B cell (primary cell): Measurements from ENCODE around the gene SC5D. TPM values are rescaled to one million over a fixed set of nuclear protein-coding genes. Genes with fewer than 3 reads are reported as not detected.

ENCODE experiments used
- ATAC-seq: fragments of 200-7000 bp; cut with Tn5 transposase; one replicate; pipeline ENCODE4 v1.10.0; 2021; ENCODE audit warnings: low read depth, mild to moderate bottlenecking, moderate number of reproducible peaks, moderate library complexity
- CTCF ChIA-PET: fragments of 350-600 bp; sonication (Branson Sonifier 250); formaldehyde crosslinking; loops from one replicate; lab custom pipeline; 2021; ENCODE audit warnings: antibody characterized with exemption, inconsistent platforms; lab: Charles Lee
- POLR2A ChIA-PET: fragments of 350-600 bp; sonication (Branson Sonifier 250); formaldehyde crosslinking; loops from one replicate; lab custom pipeline; 2021; ENCODE audit warnings: antibody characterized with exemption; lab: Charles Lee
- DNase-seq: peaks from one replicate; pipeline ENCODE4 v3.0.0; 2013
- H2AFZ ChIP-seq: 2 replicates; pipeline ENCODE4 v1.6.1; 2012; ENCODE audit warnings: mild to moderate bottlenecking, low read depth, low read length; ENCODE audit not compliant: insufficient read depth, poor library complexity, severe bottlenecking
- H3K27ac ChIP-seq, 2 donors: 1 replicate in 1 of 2; 2 replicates in 1 of 2; pipeline ENCODE4 v1.5.1; 2012 to 2013; ENCODE audit warnings: low read length in 2 of 2, mild to moderate bottlenecking in 2 of 2, moderate library complexity in 1 of 2
- H3K27me3 ChIP-seq, 4 experiments: fragments of 200-600 bp in 1 of 4; sonication (generic) in 1 of 4; replicated peaks in 1 of 4; 1 replicate in 2 of 4; 2 replicates in 2 of 4; pipeline versions ENCODE4 v1.6.1 to v1.7.0; 2013 to 2016; ENCODE audit warnings: low read length in 3 of 4, mild to moderate bottlenecking in 2 of 4, mixed read lengths in 1 of 4, moderate library complexity in 1 of 4; ENCODE audit not compliant: insufficient read depth in 4 of 4, control insufficient read depth in 3 of 4; ENCODE audit errors: control extremely low read depth in 1 of 4
- H3K36me3 ChIP-seq, 2 experiments: replicated peaks in 1 of 2; 1 replicate in 1 of 2; 2 replicates in 1 of 2; pipeline versions ENCODE4 v1.6.1 to v1.7.1; 2013; ENCODE audit warnings: low read length in 1 of 2; ENCODE audit not compliant: insufficient read depth in 2 of 2, control insufficient read depth in 1 of 2; ENCODE audit errors: control extremely low read depth in 1 of 2, extremely low read depth in 1 of 2
- H3K4me1 ChIP-seq, 2 donors: fragments of 200-600 bp in 1 of 2; sonication (generic) in 1 of 2; 1 replicate in 1 of 2; 2 replicates in 1 of 2; pipeline versions ENCODE4 v1.5.1 to v1.6.1; 2013 to 2017; ENCODE audit warnings: low read length in 2 of 2; ENCODE audit not compliant: control insufficient read depth in 2 of 2, insufficient read depth in 2 of 2
- H3K4me2 ChIP-seq: replicated peaks from 2 replicates; pipeline ENCODE3; 2012; ENCODE audit warnings: mild to moderate bottlenecking, low read depth, low read length; ENCODE audit not compliant: poor library complexity, severe bottlenecking
- H3K4me3 ChIP-seq, 5 experiments: fragments of 200-600 bp in 1 of 5; sonication (generic) in 1 of 5; 1 replicate in 3 of 5; 2 replicates in 2 of 5; pipeline versions ENCODE4 v1.5.1 to v1.7.0; 2011 to 2016; ENCODE audit warnings: low read length in 4 of 5, mild to moderate bottlenecking in 4 of 5, low read depth in 2 of 5, control low read depth in 1 of 5, moderate library complexity in 1 of 5; ENCODE audit not compliant: insufficient read depth in 1 of 5; ENCODE audit errors: control extremely low read depth in 1 of 5, extremely low read depth in 1 of 5
- H3K79me2 ChIP-seq: fragments of 200-600 bp; sonication (generic); one replicate; pipeline ENCODE4 v1.6.0; 2016; ENCODE audit warnings: low read length; ENCODE audit not compliant: control insufficient read depth, insufficient read depth
- H3K9ac ChIP-seq: fragments of 200-600 bp; sonication (generic); 2 replicates; pipeline ENCODE4 v1.6.1; 2017; ENCODE audit warnings: mild to moderate bottlenecking, low read length, moderate library complexity
- H3K9me3 ChIP-seq, 3 donors: one replicate each; pipeline versions ENCODE4 v1.6.1 to v1.7.1; 2013; ENCODE audit warnings: low read length in 2 of 3; ENCODE audit not compliant: control insufficient read depth in 2 of 3, insufficient read depth in 1 of 3; ENCODE audit errors: control extremely low read depth in 1 of 3
- H4K20me1 ChIP-seq: 2 replicates; pipeline ENCODE4 v1.6.0; 2012; ENCODE audit warnings: mild to moderate bottlenecking, low read length; ENCODE audit not compliant: insufficient read depth, control insufficient read depth, poor library complexity, severe bottlenecking
- H3K27ac Mint-ChIP-seq: one replicate; pipeline ENCODE4 v1.8.0; 2021; ENCODE audit warnings: mixed read lengths
- H3K27me3 Mint-ChIP-seq: one replicate; pipeline ENCODE4 v1.8.0; 2021; ENCODE audit warnings: mixed read lengths
- H3K4me1 Mint-ChIP-seq: one replicate; pipeline ENCODE4 v1.8.0; 2021; ENCODE audit warnings: mixed read lengths
- H3K4me3 Mint-ChIP-seq: one replicate; pipeline ENCODE4 v1.8.0; 2021; ENCODE audit warnings: mixed read lengths
- H3K9me3 Mint-ChIP-seq: one replicate; pipeline ENCODE4 v1.8.0; 2022; ENCODE audit warnings: mixed read lengths; ENCODE audit not compliant: insufficient read depth
- CTCF ChIP-seq: fragments of 200-600 bp; IDR thresholded peaks from one replicate; pipeline ENCODE4 v1.8.0; 2022; ENCODE audit warnings: antibody characterized with exemption, mild to moderate bottlenecking
- EZH2 ChIP-seq: IDR thresholded peaks from 2 replicates; pipeline ENCODE4 v1.6.1; 2012; ENCODE audit warnings: borderline replicate concordance, low read depth, mild to moderate bottlenecking, moderate library complexity, low read length; ENCODE audit not compliant: insufficient read depth, poor library complexity, severe bottlenecking
- WGBS: methylation state at CpG from one replicate; pipeline ENCODE4 v1.1.5; 2013; ENCODE audit warnings: missing lambda C conversion rate; ENCODE audit not compliant: insufficient coverage; 5-methylcytosine and 5-hydroxymethylcytosine counted together
- intact Hi-C: fragments of 100-400 bp; cut with micrococcal nuclease; formaldehyde crosslinking; loops from one replicate; pipeline ENCODE4 v1.10.0; 2022
- polyA plus RNA-seq: library from polyadenylated mRNA; depleted of rRNA; stranded (reverse); fragments of >200 nt; gene quantifications from 2 replicates; pipeline ENCODE4 v1.2.3, GENCODE V29; 2012
- total RNA-seq, 2 donors: library from RNA; stranded (reverse); fragments of 120-200 nt in 1 of 2; gene quantifications; 1 replicate in 1 of 2; 2 replicates in 1 of 2; pipeline versions ENCODE4 v1.2.3 to v1.2.4, GENCODE V29; 2013 to 2022

SC5D gene
- total and polyA plus RNA-seq, 2 donors (not counting 1 experiment from before 2014, with no cell fraction given) = 15.2 to 54.8 TPM

GRCh38 chr11:121297872-121298271 is 5.3 kb downstream of the SC5D start:
- Mint-ChIP-seq H3K4me3 (no peak overlapping the region), H3K27ac (no peak overlapping the region), H3K4me1 (peaks cover 52% of the 10 kb centered on the region), H3K27me3 (no peaks in the 10 kb centered on the region), H3K9me3 (no peaks in the 10 kb centered on the region)
- no peak overlapping the region for H2AFZ ChIP-seq
- no peak overlapping the region for H3K27ac ChIP-seq
- H3K79me2 ChIP-seq = peaks cover 86% of the 10 kb centered on the region
- POLR2A ChIA-PET = no interaction called here
- no peak overlapping the region for H3K4me2 ChIP-seq
- TF ChIP-seq EZH2 = no peak
- TF ChIP-seq CTCF = no peak
- peaks cover 28% of the 10 kb centered on the region for H4K20me1 ChIP-seq
- H3K9me3 ChIP-seq = no peaks in the 10 kb centered on the region
- no peaks in the 10 kb centered on the region for H3K36me3 ChIP-seq
- no peaks in the 10 kb centered on the region for H3K27me3 ChIP-seq
- DNase-seq (no peak), ATAC-seq (no peak)
- intact Hi-C loops = loop anchor here (10.0 kb wide), 1 partner anchor 963 kb away; the partner anchor contains the start of gene ARHGEF12
- H3K4me1 ChIP-seq = peaks cover 7 to 9% of the 10 kb centered on the region in 2 donors
- H3K4me3 ChIP-seq = no peak overlapping the region
- no CpG with 5 or more reads among the region's 5 CpGs for WGBS
- H3K9ac ChIP-seq = no peak overlapping the region
- CTCF ChIA-PET = interaction anchor here (1.0 to 1.6 kb wide), 2 partner anchors 259 to 293 kb away, joined by 3 to 5 read pairs; no protein-coding TSS in a partner anchor

- ATAC-seq (no peak), DNase-seq (no peak)
- Histone ChIP-seq H3K9ac (no peak overlapping the region), H4K20me1 (peaks cover 29% of the 10 kb centered on the region), H3K27ac (no peak overlapping the region), H2AFZ (no peak overlapping the region), H3K4me2 (no peak overlapping the region), H3K27me3 (no peaks in the 10 kb centered on the region), H3K79me2 (peaks cover 77% of the 10 kb centered on the region), H3K4me1 (peaks cover 0 to 4% of the 10 kb centered on the region in 2 donors), H3K36me3 (peaks cover 0 to 3% of the 10 kb centered on the region in 2 experiments), H3K9me3 (no peaks in the 10 kb centered on the region), H3K4me3 (no peak overlapping the region)
- CTCF ChIA-PET = interaction anchor here (1.0 to 1.6 kb wide), 2 partner anchors 258 to 292 kb away, joined by 3 to 5 read pairs; no protein-coding TSS in a partner anchor
- intact Hi-C loops = loop anchor here (10.0 kb wide), 1 partner anchor 964 kb away; the partner anchor contains the start of gene ARHGEF12
- Mint-ChIP-seq H3K27ac (no peak overlapping the region), H3K9me3 (no peaks in the 10 kb centered on the region), H3K27me3 (no peaks in the 10 kb centered on the region), H3K4me1 (peaks cover 47% of the 10 kb centered on the region), H3K4me3 (no peak overlapping the region)
- POLR2A ChIA-PET = no interaction called here
- 100% methylated on average over 3 of the region's 5 CpGs for WGBS
- TF ChIP-seq CTCF = no peak
- no peak for TF ChIP-seq EZH2
Measured at GRCh38 chr11:121298774-121299173, 6.2 kb downstream of the SC5D start.
